Liver (tissue), 9 donors: ENCODE results near the gene PRND. TPM values are rescaled to one million over a fixed set of nuclear protein-coding genes. Genes with fewer than 3 reads are reported as not detected.

Experiments
- DNase-seq: peaks from one replicate; pipeline ENCODE4 v3.0.0-alpha.2; 2017; ENCODE audit warnings: low spot score
- H3K27ac ChIP-seq, 2 donors: one replicate each; pipeline ENCODE4 v1.7.0; 2013; ENCODE audit warnings: inconsistent platforms in 2 of 2, low read length in 2 of 2, control low read depth in 1 of 2, low read depth in 1 of 2, mild to moderate bottlenecking in 1 of 2
- H3K27me3 ChIP-seq, 4 donors: one replicate each; pipeline versions ENCODE4 v1.6.1 to v1.7.0; 2013; ENCODE audit warnings: low read length in 3 of 4, inconsistent platforms in 1 of 4, mild to moderate bottlenecking in 1 of 4, moderate library complexity in 1 of 4; ENCODE audit not compliant: control insufficient read depth in 4 of 4, insufficient read depth in 4 of 4
- H3K36me3 ChIP-seq, 4 donors: one replicate each; pipeline versions ENCODE4 v1.6.1 to v1.7.0; 2013; ENCODE audit warnings: low read length in 3 of 4, mild to moderate bottlenecking in 3 of 4, low read depth in 1 of 4, moderate library complexity in 1 of 4; ENCODE audit not compliant: control insufficient read depth in 4 of 4, insufficient read depth in 3 of 4
- H3K4me1 ChIP-seq, 4 donors: one replicate each; pipeline versions ENCODE4 v1.6.1 to v1.7.0; 2013; ENCODE audit warnings: low read length in 3 of 4, mild to moderate bottlenecking in 3 of 4, moderate library complexity in 1 of 4; ENCODE audit not compliant: control insufficient read depth in 4 of 4, insufficient read depth in 4 of 4
- H3K4me3 ChIP-seq, 3 donors: one replicate each; pipeline versions ENCODE4 v1.6.1 to v1.7.0; 2013; ENCODE audit warnings: low read length in 3 of 3, control low read depth in 1 of 3, low read depth in 1 of 3, mild to moderate bottlenecking in 1 of 3
- H3K9ac ChIP-seq, 2 donors: one replicate each; pipeline ENCODE4 v1.7.0; 2013; ENCODE audit warnings: low read length in 2 of 2, mild to moderate bottlenecking in 2 of 2, moderate library complexity in 2 of 2, control low read depth in 1 of 2, low read depth in 1 of 2
- H3K9me3 ChIP-seq, 4 donors: one replicate each; pipeline versions ENCODE4 v1.6.1 to v1.7.0; 2013; ENCODE audit warnings: low read length in 3 of 4; ENCODE audit not compliant: control insufficient read depth in 4 of 4
- EGR1 ChIP-seq, 2 donors: IDR thresholded peaks; 2 replicates each; pipeline ENCODE4 v1.6.1; 2016 to 2018; ENCODE audit warnings: antibody characterized with exemption in 2 of 2, low read depth in 2 of 2
- FOXA1 ChIP-seq: IDR thresholded peaks from 2 replicates; pipeline ENCODE4 v1.6.1; 2016; ENCODE audit warnings: antibody characterized with exemption
- FOXA2 ChIP-seq: IDR thresholded peaks from 2 replicates; pipeline ENCODE4 v1.6.1; 2016; ENCODE audit warnings: antibody characterized with exemption
- GABPA ChIP-seq, 2 donors: IDR thresholded peaks in 1 of 2; conservative IDR thresholded peaks in 1 of 2; 2 replicates each; pipeline ENCODE4 v1.6.1; 2016; ENCODE audit warnings: antibody characterized with exemption in 2 of 2, mild to moderate bottlenecking in 1 of 2, moderate library complexity in 1 of 2
- HNF4A ChIP-seq, 2 donors: conservative IDR thresholded peaks; 2 replicates each; pipeline ENCODE4 v1.6.1; 2016; ENCODE audit warnings: antibody characterized with exemption in 2 of 2, mild to moderate bottlenecking in 2 of 2
- HNF4G ChIP-seq: IDR thresholded peaks from 2 replicates; pipeline ENCODE4 v1.6.1; 2016; ENCODE audit warnings: antibody characterized with exemption
- JUND ChIP-seq, 2 donors: IDR thresholded peaks; 2 replicates each; pipeline ENCODE4 v1.6.1; 2016; ENCODE audit warnings: antibody characterized with exemption in 2 of 2
- NR2F2 ChIP-seq: IDR thresholded peaks from 2 replicates; pipeline ENCODE4 v1.6.1; 2016; ENCODE audit warnings: antibody characterized with exemption
- RAD21 ChIP-seq, 2 donors: IDR thresholded peaks; 2 replicates each; pipeline ENCODE4 v1.6.1; 2016; ENCODE audit warnings: antibody characterized with exemption in 2 of 2, mild to moderate bottlenecking in 2 of 2
- RXRA ChIP-seq, 2 donors: IDR thresholded peaks; 2 replicates each; pipeline ENCODE4 v1.6.1; 2017 to 2018; ENCODE audit warnings: antibody characterized with exemption in 2 of 2, mild to moderate bottlenecking in 1 of 2
- SP1 ChIP-seq: IDR thresholded peaks from 2 replicates; pipeline ENCODE4 v1.6.1; 2018; ENCODE audit warnings: antibody characterized with exemption, mild to moderate bottlenecking
- TAF1 ChIP-seq: conservative IDR thresholded peaks from 2 replicates; pipeline ENCODE4 v1.6.1; 2016; ENCODE audit warnings: antibody characterized with exemption, mild to moderate bottlenecking
- YY1 ChIP-seq: IDR thresholded peaks from 2 replicates; pipeline ENCODE4 v1.6.1; 2016; ENCODE audit warnings: antibody characterized with exemption, mild to moderate bottlenecking
- WGBS: extraction: QIAGEN DNeasy Blood & Tissue Kit; methylation state at CpG from one replicate; pipeline ENCODE4 v1.1.7; 2013; 5-methylcytosine and 5-hydroxymethylcytosine counted together
- polyA plus RNA-seq, 2 donors: library from polyadenylated mRNA; stranded (reverse) in 1 of 2; unstranded in 1 of 2; fragments of 200-250 nt in 1 of 2; fragments of >200 nt in 1 of 2; fragmentation: Nextera tagmentation in 1 of 2; extraction: Ambion mirVana in 1 of 2; gene quantifications; one replicate each; pipeline versions ENCODE4 v1.2.1 to v1.2.3, GENCODE V29; 2013 to 2015
- total RNA-seq, 2 donors: library from RNA; depleted of rRNA; stranded (reverse); fragments of >200 nt; gene quantifications; one replicate each; pipeline ENCODE4 v1.2.3, GENCODE V29; 2014
- TF ChIP-seq, protein P1 (sequence below): IDR thresholded peaks from 2 replicates; pipeline ENCODE4 v1.6.1; 2016; ENCODE audit warnings: antibody characterized with exemption
- TF ChIP-seq, protein P2 (sequence below): IDR thresholded peaks from 2 replicates; pipeline ENCODE4 v1.6.1; 2016; ENCODE audit warnings: antibody characterized with exemption
- TF ChIP-seq, protein P3 (sequence below): IDR thresholded peaks from 2 replicates; pipeline ENCODE4 v1.6.1; 2016; ENCODE audit warnings: antibody characterized with exemption, mild to moderate bottlenecking
- TF ChIP-seq, protein P4 (sequence below): IDR thresholded peaks from 2 replicates; pipeline ENCODE4 v1.6.1; 2016; ENCODE audit warnings: antibody characterized with exemption
- TF ChIP-seq, protein P5 (sequence below): fragments of 150-350 bp; IDR thresholded peaks from 2 replicates; pipeline ENCODE4 v1.5.1; 2017; ENCODE audit warnings: improper control_type of control experiment, low read depth, low read length; ENCODE audit not compliant: missing input control
- donor health status: healthy.
- donor health status: healthy.
- donor health status: healthy.
- donor health status: healthy.
- donor health status: healthy.

Gene PRND
- total and polyA plus RNA-seq, 4 donors: 0.23 TPM; not detected in 3

DNA sequence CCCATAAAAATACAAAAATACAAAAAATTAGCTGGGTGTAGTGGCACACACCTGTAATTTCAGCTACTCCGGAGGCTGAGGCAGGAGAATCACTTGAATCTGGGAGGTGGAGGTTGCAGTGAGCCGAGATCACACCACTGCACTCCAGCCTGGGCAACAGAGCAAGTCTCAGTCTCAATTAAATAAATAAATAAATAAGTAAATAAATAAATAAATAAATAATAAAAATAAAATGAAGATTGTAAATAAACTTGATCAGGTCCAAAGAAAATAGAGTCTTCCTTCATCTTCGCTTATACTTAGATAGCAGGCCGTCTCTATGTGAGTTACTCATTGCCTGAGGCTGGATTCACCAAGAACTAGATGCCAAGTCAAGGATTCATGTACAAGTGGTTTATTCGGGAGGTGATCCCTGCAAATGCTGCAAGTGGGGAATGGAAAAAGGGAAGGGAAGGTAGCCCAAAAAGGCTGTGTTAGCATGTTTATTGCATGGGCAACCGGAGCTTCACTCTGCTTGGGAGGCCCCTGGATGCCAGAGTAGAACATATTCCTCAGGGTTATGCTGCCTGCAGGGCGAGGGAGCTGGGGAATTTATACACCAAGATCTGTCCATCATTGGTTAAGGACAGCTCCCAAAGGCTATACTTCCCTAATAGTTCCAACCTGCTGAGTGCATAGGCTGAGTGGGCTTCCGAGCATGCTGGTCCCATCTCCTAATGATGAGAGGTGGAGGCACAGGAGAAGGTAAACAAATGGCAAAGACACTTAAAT is 16.3 kb downstream of the PRND start:
- DNase-seq: no peak
- no peaks in the 10 kb centered on the region for H3K9me3 ChIP-seq
- H3K9ac ChIP-seq: no peak overlapping the region
- WGBS: 94% methylated on average over 8 of the region's 8 CpGs
- TF ChIP-seq, protein P1, sequence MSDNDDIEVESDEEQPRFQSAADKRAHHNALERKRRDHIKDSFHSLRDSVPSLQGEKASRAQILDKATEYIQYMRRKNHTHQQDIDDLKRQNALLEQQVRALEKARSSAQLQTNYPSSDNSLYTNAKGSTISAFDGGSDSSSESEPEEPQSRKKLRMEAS: no peak
- TF ChIP-seq FOXA1 (no peak), HNF4A (conservative IDR thresholded peaks at IDR 0.05) (no peak), YY1 (no peak), EGR1 (IDR thresholded peaks at IDR 0.05; ENCODE audit: low read depth in 2 of 2) (no peak), JUND (IDR thresholded peaks at IDR 0.05) (no peak), GABPA (IDR thresholded peaks at IDR 0.05 in 1 of 2, conservative IDR thresholded peaks at IDR 0.05 in 1 of 2) (no peak), RXRA (IDR thresholded peaks at IDR 0.05) (no peak), RAD21 (IDR thresholded peaks at IDR 0.05) (no peak), NR2F2 (no peak), FOXA2 (no peak), HNF4G (no peak), SP1 (no peak), TAF1 (no peak)
- TF ChIP-seq, protein P2, sequence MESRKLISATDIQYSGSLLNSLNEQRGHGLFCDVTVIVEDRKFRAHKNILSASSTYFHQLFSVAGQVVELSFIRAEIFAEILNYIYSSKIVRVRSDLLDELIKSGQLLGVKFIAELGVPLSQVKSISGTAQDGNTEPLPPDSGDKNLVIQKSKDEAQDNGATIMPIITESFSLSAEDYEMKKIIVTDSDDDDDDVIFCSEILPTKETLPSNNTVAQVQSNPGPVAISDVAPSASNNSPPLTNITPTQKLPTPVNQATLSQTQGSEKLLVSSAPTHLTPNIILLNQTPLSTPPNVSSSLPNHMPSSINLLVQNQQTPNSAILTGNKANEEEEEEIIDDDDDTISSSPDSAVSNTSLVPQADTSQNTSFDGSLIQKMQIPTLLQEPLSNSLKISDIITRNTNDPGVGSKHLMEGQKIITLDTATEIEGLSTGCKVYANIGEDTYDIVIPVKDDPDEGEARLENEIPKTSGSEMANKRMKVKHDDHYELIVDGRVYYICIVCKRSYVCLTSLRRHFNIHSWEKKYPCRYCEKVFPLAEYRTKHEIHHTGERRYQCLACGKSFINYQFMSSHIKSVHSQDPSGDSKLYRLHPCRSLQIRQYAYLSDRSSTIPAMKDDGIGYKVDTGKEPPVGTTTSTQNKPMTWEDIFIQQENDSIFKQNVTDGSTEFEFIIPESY: no peak
- TF ChIP-seq, protein P3, sequence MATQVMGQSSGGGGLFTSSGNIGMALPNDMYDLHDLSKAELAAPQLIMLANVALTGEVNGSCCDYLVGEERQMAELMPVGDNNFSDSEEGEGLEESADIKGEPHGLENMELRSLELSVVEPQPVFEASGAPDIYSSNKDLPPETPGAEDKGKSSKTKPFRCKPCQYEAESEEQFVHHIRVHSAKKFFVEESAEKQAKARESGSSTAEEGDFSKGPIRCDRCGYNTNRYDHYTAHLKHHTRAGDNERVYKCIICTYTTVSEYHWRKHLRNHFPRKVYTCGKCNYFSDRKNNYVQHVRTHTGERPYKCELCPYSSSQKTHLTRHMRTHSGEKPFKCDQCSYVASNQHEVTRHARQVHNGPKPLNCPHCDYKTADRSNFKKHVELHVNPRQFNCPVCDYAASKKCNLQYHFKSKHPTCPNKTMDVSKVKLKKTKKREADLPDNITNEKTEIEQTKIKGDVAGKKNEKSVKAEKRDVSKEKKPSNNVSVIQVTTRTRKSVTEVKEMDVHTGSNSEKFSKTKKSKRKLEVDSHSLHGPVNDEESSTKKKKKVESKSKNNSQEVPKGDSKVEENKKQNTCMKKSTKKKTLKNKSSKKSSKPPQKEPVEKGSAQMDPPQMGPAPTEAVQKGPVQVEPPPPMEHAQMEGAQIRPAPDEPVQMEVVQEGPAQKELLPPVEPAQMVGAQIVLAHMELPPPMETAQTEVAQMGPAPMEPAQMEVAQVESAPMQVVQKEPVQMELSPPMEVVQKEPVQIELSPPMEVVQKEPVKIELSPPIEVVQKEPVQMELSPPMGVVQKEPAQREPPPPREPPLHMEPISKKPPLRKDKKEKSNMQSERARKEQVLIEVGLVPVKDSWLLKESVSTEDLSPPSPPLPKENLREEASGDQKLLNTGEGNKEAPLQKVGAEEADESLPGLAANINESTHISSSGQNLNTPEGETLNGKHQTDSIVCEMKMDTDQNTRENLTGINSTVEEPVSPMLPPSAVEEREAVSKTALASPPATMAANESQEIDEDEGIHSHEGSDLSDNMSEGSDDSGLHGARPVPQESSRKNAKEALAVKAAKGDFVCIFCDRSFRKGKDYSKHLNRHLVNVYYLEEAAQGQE: no peak
- TF ChIP-seq, protein P4, sequence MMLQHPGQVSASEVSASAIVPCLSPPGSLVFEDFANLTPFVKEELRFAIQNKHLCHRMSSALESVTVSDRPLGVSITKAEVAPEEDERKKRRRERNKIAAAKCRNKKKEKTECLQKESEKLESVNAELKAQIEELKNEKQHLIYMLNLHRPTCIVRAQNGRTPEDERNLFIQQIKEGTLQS: no peak
- TF ChIP-seq, protein P5, sequence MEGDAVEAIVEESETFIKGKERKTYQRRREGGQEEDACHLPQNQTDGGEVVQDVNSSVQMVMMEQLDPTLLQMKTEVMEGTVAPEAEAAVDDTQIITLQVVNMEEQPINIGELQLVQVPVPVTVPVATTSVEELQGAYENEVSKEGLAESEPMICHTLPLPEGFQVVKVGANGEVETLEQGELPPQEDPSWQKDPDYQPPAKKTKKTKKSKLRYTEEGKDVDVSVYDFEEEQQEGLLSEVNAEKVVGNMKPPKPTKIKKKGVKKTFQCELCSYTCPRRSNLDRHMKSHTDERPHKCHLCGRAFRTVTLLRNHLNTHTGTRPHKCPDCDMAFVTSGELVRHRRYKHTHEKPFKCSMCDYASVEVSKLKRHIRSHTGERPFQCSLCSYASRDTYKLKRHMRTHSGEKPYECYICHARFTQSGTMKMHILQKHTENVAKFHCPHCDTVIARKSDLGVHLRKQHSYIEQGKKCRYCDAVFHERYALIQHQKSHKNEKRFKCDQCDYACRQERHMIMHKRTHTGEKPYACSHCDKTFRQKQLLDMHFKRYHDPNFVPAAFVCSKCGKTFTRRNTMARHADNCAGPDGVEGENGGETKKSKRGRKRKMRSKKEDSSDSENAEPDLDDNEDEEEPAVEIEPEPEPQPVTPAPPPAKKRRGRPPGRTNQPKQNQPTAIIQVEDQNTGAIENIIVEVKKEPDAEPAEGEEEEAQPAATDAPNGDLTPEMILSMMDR: no peak
- no peaks in the 10 kb centered on the region for H3K27me3 ChIP-seq
- no peaks in the 10 kb centered on the region for H3K36me3 ChIP-seq
- H3K4me1 ChIP-seq: no peaks in the 10 kb centered on the region
- no peak overlapping the region for H3K27ac ChIP-seq
- no peak overlapping the region for H3K4me3 ChIP-seq
